ENCODE data around the gene OR2AE1.

The OR2AE1 gene

DNA sequence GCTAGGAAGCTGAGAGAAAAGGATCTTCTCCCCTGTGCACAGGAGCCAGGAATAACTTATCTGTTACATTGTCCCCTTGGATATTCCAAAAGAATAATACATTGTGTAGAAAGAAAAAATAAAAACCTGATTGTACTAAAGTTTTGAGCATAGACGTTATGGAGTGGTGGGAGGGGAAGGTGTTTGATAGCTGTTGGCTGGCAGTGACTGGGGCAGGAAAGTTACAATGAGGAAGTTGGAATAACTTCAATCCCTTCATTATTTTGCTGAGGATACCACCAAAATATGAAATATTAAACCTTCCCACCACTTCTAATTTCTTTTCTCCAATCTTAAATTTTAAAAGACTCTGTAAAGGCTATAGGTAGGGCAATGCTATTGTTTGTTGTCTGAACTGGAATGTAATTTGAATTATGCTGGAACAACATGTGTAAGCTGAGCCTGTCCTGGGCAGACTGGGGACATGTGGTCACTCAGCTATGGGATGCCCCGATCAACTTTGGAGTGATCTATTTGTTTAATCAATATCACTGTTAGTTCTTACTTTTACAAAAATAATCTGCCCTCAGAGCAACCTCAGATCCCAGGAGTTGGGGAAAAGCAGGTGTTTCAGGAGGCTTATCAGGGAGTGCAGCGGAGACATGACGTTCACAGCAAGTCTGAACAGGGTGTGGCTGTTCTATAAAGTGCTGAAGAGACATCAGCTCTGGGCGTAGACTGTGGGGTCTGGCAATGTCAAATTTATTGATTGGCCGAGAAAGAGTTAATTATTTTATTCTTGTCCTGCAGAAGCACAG is 28.2 kb downstream of the OR2AE1 start:
- DNase-seq, result no peak

- no peak for DNase-seq
Observed at GRCh38 chr7:99844328-99844727, 32.5 kb downstream of the OR2AE1 start.

DNA sequence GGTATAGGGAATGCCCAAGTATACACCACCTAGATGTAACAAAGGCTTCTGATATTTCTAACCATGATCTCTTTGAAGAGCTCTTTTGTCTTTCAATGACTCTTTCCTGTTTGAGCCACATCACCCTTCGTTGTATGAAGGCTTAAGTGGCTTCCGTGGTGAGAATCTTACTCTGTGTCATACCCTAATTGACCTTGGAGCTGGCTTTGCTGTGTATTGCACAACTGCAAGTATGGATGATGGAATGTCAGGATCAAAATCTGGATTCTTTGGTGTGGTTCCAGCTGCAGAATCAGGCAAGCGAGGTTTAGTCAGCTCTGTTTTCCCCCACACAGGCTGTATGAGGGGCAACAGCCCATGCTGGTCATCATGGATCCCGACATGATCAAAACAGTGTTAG is 33.0 kb downstream of the OR2AE1 start:
- DNase-seq, result no peak

- no peak for DNase-seq
Observed at GRCh38 chr7:99842926-99843325, 33.9 kb downstream of the OR2AE1 start.

DNA sequence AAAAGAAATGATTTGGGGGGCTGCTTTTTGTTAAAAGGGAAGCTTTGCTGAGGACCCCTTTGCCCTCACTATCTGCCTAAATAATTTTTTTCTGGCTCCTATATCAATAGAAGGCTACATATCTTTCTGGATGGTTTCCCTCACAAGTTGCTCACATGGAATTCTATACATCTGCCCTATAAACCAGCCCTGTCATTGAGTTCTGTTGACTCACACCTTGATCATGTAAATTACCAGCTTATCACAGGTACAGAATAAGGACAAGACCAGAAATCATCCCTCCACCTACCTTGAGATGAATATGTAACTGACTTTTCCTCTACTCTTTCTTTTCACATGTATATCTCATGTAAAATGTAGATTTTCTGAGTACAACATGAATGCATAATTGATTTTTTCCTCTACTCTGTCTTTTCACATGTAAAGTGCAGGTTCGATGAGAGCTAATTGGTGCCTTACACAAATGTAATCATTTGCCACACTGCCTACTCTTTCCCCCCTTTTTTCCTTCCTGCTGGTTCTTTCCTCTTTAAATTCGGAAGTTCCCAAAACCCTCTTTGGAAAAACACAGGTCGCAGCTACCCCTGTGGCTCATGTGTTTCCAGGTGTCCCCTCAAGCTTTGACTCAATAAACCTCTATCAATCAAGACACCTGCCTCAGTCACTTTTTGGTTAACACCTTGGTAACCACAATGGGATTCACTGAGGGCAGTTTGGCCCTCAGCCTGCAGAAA is 36.5 kb downstream of the OR2AE1 start:
- no peak for DNase-seq

DNA sequence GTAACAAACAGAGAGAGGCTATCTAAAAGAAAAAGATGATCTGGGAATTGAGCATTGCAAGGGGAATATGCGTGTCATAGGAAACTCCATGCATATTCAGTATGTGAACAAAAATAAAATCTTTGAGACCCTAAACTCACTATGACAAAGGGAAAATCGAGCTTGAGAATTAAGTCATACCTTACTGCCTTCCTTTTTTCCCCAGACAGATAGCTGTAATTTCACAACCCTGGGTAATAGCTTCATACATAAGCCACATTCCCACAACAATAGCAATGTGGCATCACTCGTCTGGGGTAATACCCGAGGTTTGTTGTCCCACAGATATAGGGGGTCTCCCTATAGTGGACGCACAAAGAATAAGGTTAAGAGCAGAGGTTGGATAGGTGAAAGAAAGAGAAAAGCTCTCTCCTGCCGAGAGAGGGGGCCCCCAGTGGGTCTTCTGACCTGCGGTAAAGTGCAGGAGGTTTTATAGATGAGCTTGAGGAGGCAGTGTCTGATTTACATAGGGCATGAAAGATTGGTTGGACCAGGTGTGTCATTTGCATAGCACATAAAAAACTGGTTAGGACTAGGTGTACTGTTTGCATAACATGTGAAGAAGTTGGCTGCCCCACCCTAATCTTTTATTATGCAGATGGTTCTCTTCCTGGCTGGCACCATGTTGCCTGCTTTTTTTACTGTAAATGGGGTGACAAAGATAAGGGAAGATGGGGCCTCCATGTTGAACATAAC is 37.4 kb downstream of the OR2AE1 start:
- DNase-seq, result no peak

GRCh38 chr7:99837649-99838361 is 39.0 kb downstream of the OR2AE1 start:
- DNase-seq, result no peak

DNA sequence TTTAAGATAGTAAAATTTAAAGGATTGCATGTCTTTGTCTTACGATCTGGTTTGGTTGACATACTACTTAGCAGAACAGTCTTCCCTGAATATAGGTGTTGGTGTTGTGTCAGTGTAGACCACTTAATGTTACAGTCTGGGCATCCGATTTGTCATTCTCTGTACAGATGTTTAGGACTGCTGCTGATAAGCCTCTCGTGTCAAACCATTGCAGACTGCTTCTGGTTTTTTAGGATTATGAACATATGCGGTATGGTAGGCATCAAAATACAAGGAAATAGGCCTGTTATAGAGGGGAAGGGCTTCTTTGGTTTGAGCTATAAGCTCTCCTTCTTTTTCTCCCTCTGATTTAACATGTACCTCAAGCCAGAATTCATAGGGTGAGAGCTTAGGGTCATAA is 41.6 kb downstream of the OR2AE1 start:
- no peak for DNase-seq

DNA sequence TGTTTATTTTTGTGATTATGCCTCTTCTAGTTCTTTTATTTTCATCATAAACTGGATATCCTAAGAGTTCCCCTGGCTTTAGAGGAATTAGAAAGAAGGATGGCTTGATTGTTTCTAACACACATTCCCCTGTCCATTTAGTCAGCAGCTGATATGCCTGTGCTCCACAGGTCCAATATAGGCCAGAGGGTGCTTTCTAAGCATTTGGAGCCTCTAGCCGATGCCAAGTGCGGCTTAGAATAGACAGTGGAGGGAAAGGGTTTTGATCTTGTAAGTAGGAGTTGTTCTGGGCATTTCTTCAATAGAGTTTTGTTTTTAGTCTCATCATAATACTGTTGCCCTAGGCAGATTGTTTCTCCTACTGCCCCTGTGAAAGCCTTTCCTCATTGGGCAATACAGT is 42.5 kb downstream of the OR2AE1 start:
- no peak for DNase-seq

- no peak for DNase-seq
Observed at GRCh38 chr7:99833289-99833877, 43.5 kb downstream of the OR2AE1 start.

DNA sequence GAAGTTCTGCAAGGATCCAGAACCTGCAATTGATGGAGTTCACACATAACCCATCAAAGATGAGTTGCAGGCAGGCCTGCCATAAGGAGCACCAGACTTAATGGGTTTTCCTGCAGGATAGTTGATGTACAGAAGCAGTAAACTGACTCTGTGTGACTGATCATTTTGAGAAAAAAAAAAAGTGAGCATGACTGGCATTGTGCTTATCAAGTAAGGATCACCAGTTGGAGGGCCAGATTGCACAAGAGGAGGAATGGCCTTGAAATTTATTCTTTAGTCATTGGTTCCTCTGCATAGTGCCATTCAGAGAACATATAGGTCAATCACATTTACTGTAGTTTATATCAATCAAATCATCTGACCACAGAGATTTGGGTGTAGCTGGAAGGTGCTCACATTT is 45.2 kb downstream of the OR2AE1 start:
- no peak for DNase-seq

GRCh38 chr7:99829524-99830160 is 47.2 kb downstream of the OR2AE1 start:
- no peak for DNase-seq

GRCh38 chr7:99828811-99829210 is 48.0 kb downstream of the OR2AE1 start:
- DNase-seq, result no peak

- DNase-seq, result no peak
Observed at GRCh38 chr7:99827040-99827778, 49.6 kb downstream of the OR2AE1 start.

Data from NCI-H1417 treated with DMSO at 0.1 percent for 48 hours (cell line).